Peyer's patch (tissue), 4 donors: ENCODE data around the gene SLC45A1. TPM values are rescaled to one million over a fixed set of nuclear protein-coding genes. Genes with fewer than 3 reads are reported as not detected.

Source experiments
- DNase-seq, 3 donors: peaks; one replicate each; pipeline ENCODE4 v3.0.0-alpha.2; 2017 to 2019
- H3K27ac ChIP-seq, 4 donors: fragments of 200-600 bp; sonication (generic); one replicate each; pipeline ENCODE4 v1.5.1; 2016 to 2019
- H3K27me3 ChIP-seq, 2 donors: fragments of 200-600 bp; sonication (generic); one replicate each; pipeline ENCODE4 v1.5.1; 2019
- H3K36me3 ChIP-seq, 3 donors: fragments of 200-600 bp; sonication (generic); one replicate each; pipeline ENCODE4 v1.5.1; 2016 to 2019
- H3K4me1 ChIP-seq, 4 donors: fragments of 200-600 bp; sonication (generic); one replicate each; pipeline ENCODE4 v1.5.1; 2016 to 2019
- H3K4me3 ChIP-seq, 4 donors: fragments of 200-600 bp; sonication (generic); 1 replicate in 3 of 4; 2 replicates in 1 of 4; pipeline ENCODE4 v1.5.1; 2016 to 2019; ENCODE audit warnings: mild to moderate bottlenecking in 1 of 4
- H3K9me3 ChIP-seq, 4 donors: fragments of 200-600 bp; sonication (generic); one replicate each; pipeline ENCODE4 v1.5.1; 2016 to 2019; ENCODE audit warnings: mild to moderate bottlenecking in 1 of 4
- CTCF ChIP-seq, 6 experiments: fragments of 450-650 bp in 4 of 6; fragments of 200-600 bp in 2 of 6; sonication (generic) in 1 of 6; IDR thresholded peaks; one replicate each; pipeline ENCODE4 v1.5.1; 2017 to 2019; ENCODE audit warnings: antibody characterized with exemption in 6 of 6, mild to moderate bottlenecking in 3 of 6, moderate library complexity in 1 of 6
- POLR2A ChIP-seq, 2 donors: fragments of 450-650 bp; IDR thresholded peaks; one replicate each; pipeline ENCODE4 v1.5.1; 2017; ENCODE audit warnings: antibody characterized with exemption in 2 of 2, mild to moderate bottlenecking in 2 of 2, moderate library complexity in 2 of 2
- total RNA-seq, 4 donors: library from RNA; depleted of rRNA; stranded (reverse); fragments of >200 nt; gene quantifications; one replicate each; pipeline ENCODE4 v1.1.0, GENCODE V29; 2016

SLC45A1 gene
- total RNA-seq, 4 donors from 2014 or later: 0.70 to 2.5 (median 1.1) TPM

GRCh38 chr1:8338526-8339202 is 20.8 kb downstream of the SLC45A1 start:
- Histone ChIP-seq H3K9me3 (no peaks in the 10 kb centered on the region), H3K27ac (no peak overlapping the region), H3K36me3 (no peaks in the 10 kb centered on the region), H3K27me3 (no peaks in the 10 kb centered on the region), H3K4me1 (peaks cover 0 to under 1% (median 0%) of the 10 kb centered on the region in 4 donors), H3K4me3 (no peak overlapping the region)
- TF ChIP-seq CTCF (IDR thresholded peaks at IDR 0.05) (no peak), POLR2A (IDR thresholded peaks at IDR 0.05) (no peak)
- DNase-seq: no peak

GRCh38 chr1:8339203-8339600 is 21.3 kb downstream of the SLC45A1 start:
- no peaks in the 10 kb centered on the region for H3K27me3 ChIP-seq
- no peaks in the 10 kb centered on the region for H3K9me3 ChIP-seq
- no peaks in the 10 kb centered on the region for H3K36me3 ChIP-seq
- no peak overlapping the region for H3K4me3 ChIP-seq
- no peak overlapping the region for H3K27ac ChIP-seq
- DNase-seq: peak in 1 of 3 donors; percentile 38
- peaks cover 0 to 6% (median 0%) of the 10 kb centered on the region in 4 donors for H3K4me1 ChIP-seq
- TF ChIP-seq POLR2A (IDR thresholded peaks at IDR 0.05) (no peak), CTCF (IDR thresholded peaks at IDR 0.05) (no peak)

- no peak overlapping the region for H3K4me3 ChIP-seq
- H3K9me3 ChIP-seq: no peaks in the 10 kb centered on the region
- H3K27ac ChIP-seq: no peak overlapping the region
- H3K4me1 ChIP-seq: peaks cover 0 to 9% (median 0%) of the 10 kb centered on the region in 4 donors
- no peaks in the 10 kb centered on the region for H3K27me3 ChIP-seq
- no peak for DNase-seq
- no peak for TF ChIP-seq CTCF (IDR thresholded peaks at IDR 0.05)
- no peak for TF ChIP-seq POLR2A (IDR thresholded peaks at IDR 0.05)
- no peaks in the 10 kb centered on the region for H3K36me3 ChIP-seq
These were observed 22.5 kb downstream of the SLC45A1 start for GRCh38 chr1:8340448-8340847.

- TF ChIP-seq POLR2A (IDR thresholded peaks at IDR 0.05): no peak
- no peak overlapping the region for H3K4me3 ChIP-seq
- H3K27ac ChIP-seq: peak overlapping the region in 1 of 4 donors; percentile 85
- H3K9me3 ChIP-seq: no peaks in the 10 kb centered on the region
- DNase-seq: no peak
- H3K36me3 ChIP-seq: no peaks in the 10 kb centered on the region
- no peaks in the 10 kb centered on the region for H3K27me3 ChIP-seq
- H3K4me1 ChIP-seq: peaks cover 0 to 9% (median 0%) of the 10 kb centered on the region in 4 donors
These were observed 24.4 kb downstream of the SLC45A1 start for GRCh38 chr1:8342325-8342724.

- TF ChIP-seq CTCF (IDR thresholded peaks at IDR 0.05) (no peak), POLR2A (IDR thresholded peaks at IDR 0.05) (no peak)
- no peak overlapping the region for H3K4me3 ChIP-seq
- H3K4me1 ChIP-seq: peaks cover 0 to 9% (median 0%) of the 10 kb centered on the region in 4 donors
- DNase-seq: peak in 1 of 3 donors; percentile 43
- H3K27me3 ChIP-seq: no peaks in the 10 kb centered on the region
- H3K9me3 ChIP-seq: no peaks in the 10 kb centered on the region
- no peaks in the 10 kb centered on the region for H3K36me3 ChIP-seq
- peak overlapping the region; percentile 34 to 85 (median 68) for H3K27ac ChIP-seq
These were observed 25.1 kb downstream of the SLC45A1 start for GRCh38 chr1:8343044-8343443.

- Histone ChIP-seq H3K4me3 (no peak overlapping the region), H3K9me3 (no peaks in the 10 kb centered on the region), H3K27me3 (no peaks in the 10 kb centered on the region), H3K4me1 (peaks cover 0 to 9% (median 0%) of the 10 kb centered on the region in 4 donors), H3K27ac (peak overlapping the region; percentile 40 to 85 (median 68)), H3K36me3 (no peaks in the 10 kb centered on the region)
- peak in 2 of 3 donors; percentile 59 to 74 for DNase-seq
- TF ChIP-seq CTCF (IDR thresholded peaks at IDR 0.05) (no peak), POLR2A (IDR thresholded peaks at IDR 0.05) (no peak)
These were observed 25.6 kb downstream of the SLC45A1 start for GRCh38 chr1:8343464-8344001.
